Esophagus (tissue), 2 donors: ENCODE results near the gene SMG7. TPM values are rescaled to one million over a fixed set of nuclear protein-coding genes. Genes with fewer than 3 reads are reported as not detected.

Source experiments
- H3K27ac ChIP-seq, 2 donors: one replicate each; pipeline ENCODE4 v1.5.1; 2013; ENCODE audit warnings: low read depth in 2 of 2, mild to moderate bottlenecking in 2 of 2, inconsistent platforms in 1 of 2, low read length in 1 of 2, moderate library complexity in 1 of 2
- H3K27me3 ChIP-seq, 2 donors: one replicate each; pipeline ENCODE4 v1.6.1; 2013; ENCODE audit warnings: low read length in 2 of 2, control low read depth in 1 of 2, mild to moderate bottlenecking in 1 of 2; ENCODE audit not compliant: insufficient read depth in 2 of 2, control insufficient read depth in 1 of 2
- H3K36me3 ChIP-seq, 2 donors: one replicate each; pipeline ENCODE4 v1.6.1; 2013; ENCODE audit warnings: low read length in 1 of 2; ENCODE audit not compliant: control insufficient read depth in 2 of 2, insufficient read depth in 2 of 2
- H3K4me1 ChIP-seq, 2 donors: one replicate each; pipeline ENCODE4 v1.6.1; 2013; ENCODE audit warnings: low read length in 1 of 2; ENCODE audit not compliant: control insufficient read depth in 2 of 2, insufficient read depth in 2 of 2
- H3K4me3 ChIP-seq, 2 donors: one replicate each; pipeline ENCODE4 v1.5.1; 2013; ENCODE audit warnings: low read length in 2 of 2, mild to moderate bottlenecking in 2 of 2, low read depth in 1 of 2, moderate library complexity in 1 of 2
- H3K9me3 ChIP-seq, 2 donors: one replicate each; pipeline ENCODE4 v1.6.1; 2013; ENCODE audit warnings: mild to moderate bottlenecking in 2 of 2, low read depth in 1 of 2, low read length in 1 of 2, moderate library complexity in 1 of 2; ENCODE audit not compliant: control insufficient read depth in 2 of 2, insufficient read depth in 1 of 2
- WGBS, 2 donors: extraction: QIAGEN DNeasy Blood & Tissue Kit; methylation state at CpG; one replicate each; pipeline ENCODE4 v1.1.7; 2013; 5-methylcytosine and 5-hydroxymethylcytosine counted together
- polyA plus RNA-seq, 2 donors: library from polyadenylated mRNA; stranded (reverse); fragments of 200-250 nt; gene quantifications; one replicate each; pipeline ENCODE4 v1.2.3, GENCODE V29; 2013
- donor health status: healthy with polysubstance abuse.
- donor health status: Bipolar disorder and iron deficiency.

The SMG7 gene
- polyA plus RNA-seq, 2 donors = 13.2 to 14.3 TPM

- no peak overlapping the region for H3K27ac ChIP-seq
- no peaks in the 10 kb centered on the region for H3K36me3 ChIP-seq
- H3K4me3 ChIP-seq = no peak overlapping the region
- H3K4me1 ChIP-seq = peaks cover 0 to 2% of the 10 kb centered on the region in 2 donors
- WGBS, 2 donors = 95 to 100% methylated on average over 1 of the region's 1 CpG
- no peaks in the 10 kb centered on the region for H3K9me3 ChIP-seq
- H3K27me3 ChIP-seq = no peaks in the 10 kb centered on the region
Observed at GRCh38 chr1:183602510-183602909, 130.2 kb downstream of the SMG7 start.

Other genes with a start within 250 kb of the SMG7 start
- gene NMNAT2, start 54.1 kb upstream of the SMG7 start, polyA plus RNA-seq = under 1 TPM; 0.06 to 0.12 TPM
- gene NCF2, start 118.0 kb downstream of the SMG7 start, polyA plus RNA-seq = 1 to 10 TPM; 3.4 to 3.9 TPM
- 10 to 100 TPM; 77.7 to 90.3 TPM for gene ARPC5, start 163.3 kb downstream of the SMG7 start, polyA plus RNA-seq
- gene APOBEC4, start 180.8 kb downstream of the SMG7 start, polyA plus RNA-seq = not detected